Activated CD4-positive, alpha-beta memory T cell treated with anti-CD3 and anti-CD28 coated beads for 36 hours (primary cell): Measurements from ENCODE around the gene ZC3H7B. TPM values are rescaled to one million over a fixed set of nuclear protein-coding genes. Genes with fewer than 3 reads are reported as not detected.
"Not testable (repeated sequence)": the region's sequence is repeated elsewhere in the genome, so short reads cannot be mapped to it uniquely, and the experiment has no call there.

Experiments
- CTCF ChIA-PET: fragments of 350-600 bp; sonication (Branson Sonifier 250); formaldehyde crosslinking; loops from one replicate; lab custom pipeline; 2021; ENCODE audit warnings: antibody characterized with exemption, inconsistent platforms; lab: Charles Lee
- POLR2A ChIA-PET: fragments of 350-600 bp; sonication (Branson Sonifier 250); formaldehyde crosslinking; loops from one replicate; lab custom pipeline; 2021; ENCODE audit warnings: antibody characterized with exemption; lab: Charles Lee
- DNase-seq: peaks from one replicate; pipeline ENCODE4 v3.0.0-alpha.2; 2020
- H3K27ac Mint-ChIP-seq: one replicate; pipeline ENCODE4 v1.8.0; 2021; ENCODE audit warnings: mixed read lengths
- H3K27me3 Mint-ChIP-seq: one replicate; pipeline ENCODE4 v1.8.0; 2021; ENCODE audit warnings: mixed read lengths
- H3K36me3 Mint-ChIP-seq: one replicate; pipeline ENCODE4 v1.8.0; 2021; ENCODE audit warnings: mixed read lengths
- H3K4me1 Mint-ChIP-seq: one replicate; pipeline ENCODE4 v1.8.0; 2021; ENCODE audit warnings: low read depth, mixed read lengths
- H3K4me3 Mint-ChIP-seq: one replicate; pipeline ENCODE4 v1.8.0; 2021; ENCODE audit warnings: mild to moderate bottlenecking, mixed read lengths
- H3K9me3 Mint-ChIP-seq: one replicate; pipeline ENCODE4 v1.8.0; 2021; ENCODE audit warnings: mixed read lengths
- intact Hi-C: fragments of 100-400 bp; cut with micrococcal nuclease; formaldehyde crosslinking; loops from one replicate; pipeline ENCODE4 v1.15.1; 2023
- total RNA-seq, 2 experiments: library from RNA; stranded (reverse); gene quantifications; one replicate each; pipeline ENCODE4 v1.2.3, GENCODE V29; 2021

ZC3H7B gene, protein sequence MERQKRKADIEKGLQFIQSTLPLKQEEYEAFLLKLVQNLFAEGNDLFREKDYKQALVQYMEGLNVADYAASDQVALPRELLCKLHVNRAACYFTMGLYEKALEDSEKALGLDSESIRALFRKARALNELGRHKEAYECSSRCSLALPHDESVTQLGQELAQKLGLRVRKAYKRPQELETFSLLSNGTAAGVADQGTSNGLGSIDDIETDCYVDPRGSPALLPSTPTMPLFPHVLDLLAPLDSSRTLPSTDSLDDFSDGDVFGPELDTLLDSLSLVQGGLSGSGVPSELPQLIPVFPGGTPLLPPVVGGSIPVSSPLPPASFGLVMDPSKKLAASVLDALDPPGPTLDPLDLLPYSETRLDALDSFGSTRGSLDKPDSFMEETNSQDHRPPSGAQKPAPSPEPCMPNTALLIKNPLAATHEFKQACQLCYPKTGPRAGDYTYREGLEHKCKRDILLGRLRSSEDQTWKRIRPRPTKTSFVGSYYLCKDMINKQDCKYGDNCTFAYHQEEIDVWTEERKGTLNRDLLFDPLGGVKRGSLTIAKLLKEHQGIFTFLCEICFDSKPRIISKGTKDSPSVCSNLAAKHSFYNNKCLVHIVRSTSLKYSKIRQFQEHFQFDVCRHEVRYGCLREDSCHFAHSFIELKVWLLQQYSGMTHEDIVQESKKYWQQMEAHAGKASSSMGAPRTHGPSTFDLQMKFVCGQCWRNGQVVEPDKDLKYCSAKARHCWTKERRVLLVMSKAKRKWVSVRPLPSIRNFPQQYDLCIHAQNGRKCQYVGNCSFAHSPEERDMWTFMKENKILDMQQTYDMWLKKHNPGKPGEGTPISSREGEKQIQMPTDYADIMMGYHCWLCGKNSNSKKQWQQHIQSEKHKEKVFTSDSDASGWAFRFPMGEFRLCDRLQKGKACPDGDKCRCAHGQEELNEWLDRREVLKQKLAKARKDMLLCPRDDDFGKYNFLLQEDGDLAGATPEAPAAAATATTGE
- 10 to 100 TPM; 37.7 to 39.3 TPM for total RNA-seq

DNA sequence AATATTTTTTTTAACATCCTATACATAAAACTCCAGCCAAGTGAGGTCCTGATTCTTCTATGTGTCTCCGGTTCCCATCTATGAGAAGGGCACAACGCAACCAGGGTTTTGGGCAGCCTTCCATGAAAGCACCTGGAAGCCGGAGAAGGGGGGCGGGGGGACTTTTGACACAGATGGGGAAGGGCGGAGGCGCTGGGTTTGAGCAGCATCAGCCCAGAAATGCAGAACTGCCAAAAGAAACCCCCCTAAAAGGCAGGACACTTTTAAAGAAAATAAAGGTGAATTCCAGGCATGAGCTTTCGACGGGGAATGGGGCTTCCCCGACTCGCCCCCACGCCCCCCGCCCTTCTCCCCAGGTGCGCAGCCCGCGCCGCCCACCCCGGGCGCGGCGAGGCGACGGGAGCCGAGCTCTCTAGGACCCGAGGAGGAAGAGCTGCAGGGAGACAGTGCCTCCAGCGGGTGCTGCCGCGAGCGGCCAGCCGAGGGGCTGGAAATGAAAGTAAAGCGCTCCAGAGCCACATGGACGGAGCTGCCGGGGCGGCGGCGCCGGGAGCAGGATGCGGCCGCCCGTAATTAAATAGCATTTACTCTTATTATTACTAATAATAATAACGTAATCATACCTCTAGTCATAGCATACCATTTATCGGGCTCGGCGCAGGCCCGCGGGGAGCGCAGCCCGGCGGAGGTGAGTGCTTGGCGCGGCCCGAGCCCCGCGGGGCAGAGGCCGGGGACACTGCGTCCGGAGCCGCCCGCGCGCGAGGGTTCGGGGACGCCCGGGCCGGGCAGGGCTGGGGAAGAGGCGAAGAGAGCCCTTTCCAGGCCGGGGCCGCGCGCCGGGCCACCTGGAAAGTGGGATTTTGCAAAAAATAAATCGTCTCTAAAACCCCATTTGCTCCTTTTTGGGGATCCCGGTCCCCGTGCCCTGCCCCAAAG, at the start of gene ZC3H7B:
TSS of gene ZC3H7B (plus strand) at position 441 of the 936 bp plus-strand sequence. CDS start 19,136 bp downstream, outside the sequence.
- intact Hi-C loops: loop anchor here (1.0 to 5.0 kb wide), 4 partner anchors 15 to 279 kb away; partner anchors contain the start of genes ACO2, PHF5A, RANGAP1 and TEF
- Mint-ChIP-seq H3K4me1 (peaks cover 32% of the 10 kb centered on the region), H3K4me3 (peak within 1 kb of the TSS; percentile 72), H3K9me3 (no peaks in the 10 kb centered on the region), H3K36me3 (peaks cover 4% of the 10 kb centered on the region), H3K27ac (peak within 1 kb of the TSS; percentile 71), H3K27me3 (no peaks in the 10 kb centered on the region)
- DNase-seq: peak; percentile 90
- ChIA-PET POLR2A (interaction anchor here (0.6 to 2.9 kb wide), 8 partner anchors 9 to 486 kb away, joined by 3 to 33 read pairs (median 4); partner anchors contain the start of genes RANGAP1 and RBX1), CTCF (interaction anchor here (0.7 to 1.2 kb wide), 6 partner anchors 15 to 379 kb away, joined by 3 to 24 read pairs (median 4); partner anchors contain the start of genes ACO2, PHF5A and RANGAP1)

DNA sequence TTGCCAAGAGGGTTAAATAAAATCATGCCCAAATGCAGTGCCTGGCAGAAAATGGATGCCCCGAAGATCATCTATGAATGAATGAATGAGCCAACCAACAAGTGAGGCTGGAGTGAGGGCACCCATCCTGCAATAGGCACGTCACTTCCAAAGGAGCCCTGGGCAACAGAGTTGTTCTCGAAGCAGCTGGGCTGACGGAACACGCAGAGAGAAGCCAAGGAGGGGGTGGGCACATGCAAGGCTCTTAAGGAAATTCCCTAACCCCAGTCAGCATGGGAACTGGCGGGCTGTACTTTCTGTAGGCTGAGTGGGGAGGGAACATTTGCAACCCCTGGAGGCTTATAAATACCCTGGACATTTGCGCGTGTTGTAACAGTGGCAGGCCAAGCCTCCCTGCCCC, 49.0 kb upstream of the ZC3H7B start:
- no peak overlapping the region for H3K27ac Mint-ChIP-seq
- intact Hi-C loops: no loop called here
- no peaks in the 10 kb centered on the region for H3K9me3 Mint-ChIP-seq
- H3K4me1 Mint-ChIP-seq: no peaks in the 10 kb centered on the region
- H3K36me3 Mint-ChIP-seq: peaks cover 51% of the 10 kb centered on the region
- CTCF ChIA-PET: interaction anchor here (1.3 kb wide), 1 partner anchor 15 kb away, joined by 6 read pairs; no protein-coding TSS in a partner anchor
- H3K27me3 Mint-ChIP-seq: no peaks in the 10 kb centered on the region
- DNase-seq: no peak
- POLR2A ChIA-PET: no interaction called here
- H3K4me3 Mint-ChIP-seq: no peak overlapping the region

DNA sequence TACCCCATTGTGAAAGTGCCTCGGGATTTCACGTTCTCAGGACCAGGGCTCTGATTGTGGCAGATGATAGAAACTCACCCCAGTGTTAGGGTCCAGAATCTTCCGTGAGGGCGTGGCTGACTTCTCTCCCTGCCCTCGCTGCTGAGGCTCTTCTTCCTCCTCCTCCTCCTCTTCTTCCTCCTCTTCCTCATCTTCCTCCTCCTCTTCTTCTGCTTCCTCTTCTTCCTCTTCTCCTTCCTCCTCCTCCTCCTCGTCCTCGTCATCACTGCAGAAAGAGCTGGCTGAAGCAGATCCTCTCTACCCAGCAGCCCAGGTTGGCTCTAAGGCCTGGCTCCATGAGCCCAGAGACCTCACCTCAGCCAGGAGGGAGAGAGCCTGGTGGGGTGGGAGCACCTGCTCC, 47.1 kb upstream of the ZC3H7B start:
- no peak for DNase-seq
- ChIA-PET POLR2A (interaction anchor here (1.0 kb wide), 1 partner anchor 12 kb away, joined by 3 read pairs; no protein-coding TSS in a partner anchor), CTCF (no interaction called here)
- Mint-ChIP-seq H3K4me3 (no peak overlapping the region), H3K36me3 (peaks cover 51% of the 10 kb centered on the region), H3K27ac (no peak overlapping the region), H3K4me1 (no peaks in the 10 kb centered on the region), H3K9me3 (no peaks in the 10 kb centered on the region), H3K27me3 (no peaks in the 10 kb centered on the region)
- intact Hi-C loops: no loop called here

DNA sequence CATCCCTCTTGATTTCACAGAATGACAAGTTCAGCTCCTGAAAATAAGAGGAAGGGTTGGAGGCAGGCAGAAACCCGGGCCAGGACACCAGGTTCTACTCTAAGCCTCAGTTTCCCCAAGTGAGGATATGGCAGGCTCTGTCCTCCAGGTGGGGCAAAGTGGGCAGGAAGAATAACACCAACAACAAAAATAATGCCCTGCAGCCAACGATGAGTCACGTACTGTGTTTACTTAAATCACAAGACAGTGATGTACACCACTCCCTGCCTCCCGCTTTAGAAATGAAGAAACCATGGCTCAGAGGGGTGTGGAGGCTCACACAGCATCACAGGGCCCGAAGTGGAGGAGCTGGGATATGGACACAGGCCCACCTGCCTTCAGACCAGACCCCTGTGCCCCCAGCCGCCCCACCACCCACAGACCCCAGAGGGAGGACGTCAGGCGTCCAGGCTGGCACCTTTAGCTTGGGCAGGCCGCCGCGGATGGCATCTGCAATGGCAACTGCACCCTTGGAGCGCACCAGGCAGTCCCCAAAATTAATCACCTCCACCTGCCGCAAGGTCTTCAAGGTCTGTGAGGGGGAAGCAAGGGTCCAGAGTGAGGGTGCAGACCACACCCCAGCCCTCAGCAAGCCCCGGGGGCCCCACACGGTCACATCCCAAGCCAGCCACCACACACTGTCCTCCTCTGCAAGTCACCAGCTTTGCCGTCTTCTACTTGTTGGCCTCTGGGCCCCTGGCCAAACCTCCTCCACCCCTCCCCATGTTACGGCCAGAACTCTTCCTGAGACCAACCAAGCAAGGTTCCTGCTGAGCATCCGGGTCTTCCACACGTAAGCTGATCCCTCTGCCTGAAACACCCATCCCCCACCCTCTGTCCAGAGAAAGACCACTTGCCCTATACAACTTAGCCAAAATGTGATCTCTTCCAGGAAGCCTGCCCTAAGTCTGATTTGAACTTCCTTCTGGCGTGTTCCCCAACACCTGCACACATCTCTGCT, 44.8 kb upstream of the ZC3H7B start:
- Mint-ChIP-seq H3K9me3 (no peaks in the 10 kb centered on the region), H3K4me1 (no peaks in the 10 kb centered on the region), H3K27me3 (no peaks in the 10 kb centered on the region), H3K27ac (no peak overlapping the region), H3K36me3 (peaks cover 49% of the 10 kb centered on the region), H3K4me3 (no peak overlapping the region)
- no peak for DNase-seq
- CTCF ChIA-PET: interaction anchor here (0.7 to 1.0 kb wide), 2 partner anchors 19 kb away, joined by 3 to 4 read pairs; no protein-coding TSS in a partner anchor
- POLR2A ChIA-PET: no interaction called here
- intact Hi-C loops: no loop called here

DNA sequence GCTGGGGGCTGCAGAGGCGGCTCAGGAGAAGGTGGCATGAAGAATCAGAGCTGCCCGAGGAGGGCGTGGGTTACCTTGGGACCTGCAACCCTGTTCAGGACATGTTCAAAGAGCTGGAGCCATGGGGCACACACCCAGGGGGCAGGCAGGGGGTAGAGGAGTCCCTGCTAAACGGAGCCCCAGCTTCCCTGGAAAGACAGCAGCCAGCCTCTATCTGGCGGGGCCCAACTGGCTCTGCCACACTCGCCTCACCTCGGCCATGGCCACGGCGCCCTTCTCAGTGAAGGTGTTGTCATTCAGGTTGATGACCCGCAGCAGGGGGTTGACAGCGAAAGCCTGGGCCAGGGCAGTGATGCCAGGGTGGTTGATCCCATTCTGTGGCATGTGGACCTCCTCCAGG, 43.6 kb upstream of the ZC3H7B start:
- no peak overlapping the region for H3K27ac Mint-ChIP-seq
- intact Hi-C loops: no loop called here
- no peak for DNase-seq
- no peaks in the 10 kb centered on the region for H3K27me3 Mint-ChIP-seq
- ChIA-PET CTCF (no interaction called here), POLR2A (interaction anchor here (0.6 to 1.0 kb wide), 2 partner anchors 21 kb away, joined by 3 read pairs; no protein-coding TSS in a partner anchor)
- H3K4me1 Mint-ChIP-seq: no peaks in the 10 kb centered on the region
- H3K36me3 Mint-ChIP-seq: peaks cover 50% of the 10 kb centered on the region
- H3K4me3 Mint-ChIP-seq: no peak overlapping the region
- no peaks in the 10 kb centered on the region for H3K9me3 Mint-ChIP-seq

DNA sequence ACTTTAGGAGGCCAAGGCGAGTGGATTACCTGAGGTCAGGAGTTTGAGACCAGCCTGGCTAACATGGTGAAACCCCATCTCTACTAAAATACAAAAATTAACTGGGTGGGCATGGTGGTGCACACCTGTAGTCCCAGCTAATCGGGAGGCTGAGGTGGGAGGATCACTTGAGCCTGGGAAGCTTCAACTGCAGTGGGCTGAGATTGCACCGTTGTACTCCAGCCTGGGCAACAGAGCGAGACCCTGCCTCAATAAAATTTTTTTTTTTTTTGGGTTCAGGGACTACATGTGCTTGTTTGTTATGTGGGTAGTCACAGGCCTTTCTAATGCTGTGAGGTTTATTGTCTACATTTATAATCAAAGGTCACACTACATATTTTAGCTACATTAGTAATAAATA, 41.6 kb upstream of the ZC3H7B start:
- DNase-seq, H3K27me3 Mint-ChIP-seq, H3K4me1 Mint-ChIP-seq, CTCF ChIA-PET, H3K9me3 Mint-ChIP-seq, H3K4me3 Mint-ChIP-seq, H3K27ac Mint-ChIP-seq, intact Hi-C loops, POLR2A ChIA-PET: not testable (repeated sequence)
- H3K36me3 Mint-ChIP-seq: peaks cover 60% of the 10 kb centered on the region

DNA sequence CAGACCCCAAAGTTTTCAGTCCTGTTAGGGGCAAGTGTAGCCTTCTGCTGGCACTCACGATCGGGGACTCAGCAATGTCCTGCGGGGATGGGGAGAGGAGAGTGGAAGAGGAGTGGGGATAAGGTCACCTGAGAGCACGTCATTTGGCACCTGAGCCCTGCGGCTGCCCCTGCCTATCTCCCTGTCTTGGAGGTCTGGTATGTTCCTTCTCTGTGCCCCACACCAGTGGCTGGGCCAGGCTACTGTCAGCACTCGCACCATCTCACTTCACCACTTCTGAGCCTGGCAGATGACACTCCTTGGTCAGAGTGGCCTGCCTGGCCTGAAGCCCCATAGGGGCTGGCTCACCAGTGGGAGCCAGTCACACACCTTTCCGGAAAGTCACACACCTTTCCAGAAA, 40.5 kb upstream of the ZC3H7B start:
- Mint-ChIP-seq H3K4me3 (no peak overlapping the region), H3K36me3 (peaks cover 59% of the 10 kb centered on the region), H3K4me1 (peaks cover 3% of the 10 kb centered on the region), H3K9me3 (no peaks in the 10 kb centered on the region), H3K27ac (no peak overlapping the region), H3K27me3 (no peaks in the 10 kb centered on the region)
- intact Hi-C loops: no loop called here
- POLR2A ChIA-PET: interaction anchor here (0.5 kb wide), 1 partner anchor 67 kb away, joined by 3 read pairs; no protein-coding TSS in a partner anchor
- CTCF ChIA-PET: no interaction called here
- no peak for DNase-seq

DNA sequence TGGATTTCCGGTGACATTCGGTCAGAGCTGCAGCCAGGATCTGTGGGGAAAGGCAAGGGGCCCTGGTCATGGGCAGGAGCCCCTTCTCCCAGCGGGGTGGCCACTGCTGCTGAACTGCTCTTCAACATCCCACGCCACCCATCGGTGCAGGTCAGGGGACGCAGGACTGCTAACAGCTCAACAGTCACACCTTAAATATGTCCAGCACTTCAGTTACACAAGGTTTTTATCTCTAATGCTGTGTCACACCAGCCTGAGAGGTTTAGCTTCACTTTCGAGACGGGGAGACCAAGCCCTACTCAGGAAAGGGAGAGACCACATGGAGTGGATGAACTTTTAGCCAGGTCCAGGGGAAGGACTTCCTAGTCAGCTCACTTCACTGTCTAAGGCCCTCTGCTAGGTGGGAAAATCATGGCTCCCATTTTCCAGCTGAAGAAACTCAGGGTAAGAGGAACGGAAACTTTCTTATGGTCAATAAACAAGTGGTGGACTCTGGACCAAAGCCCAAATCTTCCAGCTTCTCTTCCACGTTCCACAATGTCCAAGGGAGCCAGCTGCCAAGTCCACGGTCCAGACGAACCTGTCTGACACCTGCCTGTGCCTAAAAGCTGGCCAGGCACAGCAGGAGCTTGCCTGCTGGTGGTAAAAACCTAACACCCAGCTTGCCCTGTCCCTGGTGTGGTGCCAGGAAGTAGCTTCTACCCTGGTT, 39.6 kb upstream of the ZC3H7B start:
- DNase-seq: no peak
- Mint-ChIP-seq H3K4me1 (peaks cover 6% of the 10 kb centered on the region), H3K36me3 (peaks cover 61% of the 10 kb centered on the region), H3K27ac (no peak overlapping the region), H3K27me3 (no peaks in the 10 kb centered on the region), H3K4me3 (no peak overlapping the region), H3K9me3 (no peaks in the 10 kb centered on the region)
- intact Hi-C loops: no loop called here
- ChIA-PET CTCF (interaction anchor here (1.4 to 2.9 kb wide), 2 partner anchors 24 to 339 kb away, joined by 3 to 8 read pairs; no protein-coding TSS in a partner anchor), POLR2A (interaction anchor here (0.5 kb wide), 1 partner anchor 66 kb away, joined by 3 read pairs; no protein-coding TSS in a partner anchor)

DNA sequence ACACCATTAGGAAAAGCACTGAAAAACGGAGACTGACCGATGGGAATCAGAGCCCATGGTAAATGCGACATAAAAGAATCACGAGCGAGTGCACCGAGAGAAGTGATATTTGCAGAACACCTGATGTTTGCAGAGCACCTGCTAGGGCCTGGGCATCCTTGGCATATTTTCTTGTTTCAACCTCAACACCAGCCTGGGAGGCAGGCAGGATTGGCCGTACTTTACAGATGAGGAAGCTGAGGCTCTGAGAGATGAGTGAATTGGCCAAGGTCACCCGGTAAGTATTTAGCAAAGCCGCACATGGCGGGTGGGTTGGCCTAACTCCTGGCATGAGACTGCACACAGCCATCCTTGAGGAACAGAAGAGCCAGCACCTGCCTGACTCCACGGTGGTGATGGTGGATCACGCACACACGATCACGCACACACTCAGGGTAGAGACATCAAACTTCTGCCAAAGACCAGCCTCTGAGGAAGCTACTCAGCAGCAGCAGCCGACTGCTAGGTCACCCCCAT, 39.0 kb upstream of the ZC3H7B start:
- DNase-seq: no peak
- Mint-ChIP-seq H3K27ac (no peak overlapping the region), H3K4me1 (peaks cover 6% of the 10 kb centered on the region), H3K4me3 (no peak overlapping the region), H3K27me3 (no peaks in the 10 kb centered on the region), H3K36me3 (peaks cover 58% of the 10 kb centered on the region), H3K9me3 (no peaks in the 10 kb centered on the region)
- ChIA-PET CTCF (interaction anchor here (1.4 to 2.9 kb wide), 2 partner anchors 25 to 340 kb away, joined by 3 to 8 read pairs; no protein-coding TSS in a partner anchor), POLR2A (no interaction called here)
- intact Hi-C loops: no loop called here
